Stromal cell of bone marrow (primary cell): ENCODE results near the gene ZIC1.

Source experiments
- DNase-seq: peaks from one replicate; pipeline ENCODE4 v3.0.0-alpha.2; 2012; ENCODE audit warnings: low read depth

Gene ZIC1

DNA sequence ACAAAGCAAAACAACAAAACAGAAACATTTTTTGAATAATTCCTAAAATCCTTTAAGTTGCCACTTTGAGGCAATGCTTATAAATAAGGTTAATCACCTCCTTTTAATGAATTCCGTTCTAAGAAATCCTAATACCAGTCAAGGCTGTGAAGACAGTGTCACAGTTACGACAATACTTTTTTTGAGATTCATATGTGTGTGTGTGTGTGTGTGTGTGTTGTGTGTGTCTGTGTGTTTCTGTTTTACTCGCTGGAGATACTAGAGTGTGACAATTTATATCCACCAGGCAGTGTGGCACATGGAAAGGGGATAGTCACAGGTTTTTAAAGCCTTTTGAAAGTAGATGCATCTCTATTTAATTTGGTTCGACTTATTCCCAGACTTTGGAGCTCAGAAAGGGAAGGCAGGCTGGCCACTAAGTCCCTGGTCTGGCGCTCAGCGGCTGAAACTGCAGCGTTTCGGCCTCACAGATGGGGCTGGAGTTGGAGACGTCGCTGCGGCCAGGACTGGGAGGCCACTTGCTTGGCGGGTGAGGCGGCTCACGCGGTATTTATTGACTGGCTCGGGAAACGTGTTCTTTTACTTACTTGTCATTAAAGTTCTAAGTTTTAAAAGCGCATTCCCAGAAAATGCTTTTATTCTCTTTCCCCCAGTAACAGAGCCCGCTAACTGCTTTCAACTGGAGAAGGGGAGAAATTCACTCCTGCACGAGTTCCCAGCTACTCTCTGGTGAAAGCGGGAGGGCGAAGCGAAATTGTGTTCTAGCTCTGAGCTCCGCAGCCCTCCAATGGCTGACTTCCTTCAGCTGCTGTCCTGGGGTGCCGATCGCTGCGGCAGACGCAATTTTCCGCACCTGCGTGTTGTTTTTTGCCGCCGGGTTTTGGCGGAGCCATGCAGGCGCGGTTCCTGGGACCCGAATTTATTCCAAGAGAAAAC, 13.7 kb downstream of the ZIC1 start:
- DNase-seq, result no peak

- DNase-seq, result no peak
Measured at GRCh38 chr3:147423537-147423797, 14.3 kb downstream of the ZIC1 start.

DNA sequence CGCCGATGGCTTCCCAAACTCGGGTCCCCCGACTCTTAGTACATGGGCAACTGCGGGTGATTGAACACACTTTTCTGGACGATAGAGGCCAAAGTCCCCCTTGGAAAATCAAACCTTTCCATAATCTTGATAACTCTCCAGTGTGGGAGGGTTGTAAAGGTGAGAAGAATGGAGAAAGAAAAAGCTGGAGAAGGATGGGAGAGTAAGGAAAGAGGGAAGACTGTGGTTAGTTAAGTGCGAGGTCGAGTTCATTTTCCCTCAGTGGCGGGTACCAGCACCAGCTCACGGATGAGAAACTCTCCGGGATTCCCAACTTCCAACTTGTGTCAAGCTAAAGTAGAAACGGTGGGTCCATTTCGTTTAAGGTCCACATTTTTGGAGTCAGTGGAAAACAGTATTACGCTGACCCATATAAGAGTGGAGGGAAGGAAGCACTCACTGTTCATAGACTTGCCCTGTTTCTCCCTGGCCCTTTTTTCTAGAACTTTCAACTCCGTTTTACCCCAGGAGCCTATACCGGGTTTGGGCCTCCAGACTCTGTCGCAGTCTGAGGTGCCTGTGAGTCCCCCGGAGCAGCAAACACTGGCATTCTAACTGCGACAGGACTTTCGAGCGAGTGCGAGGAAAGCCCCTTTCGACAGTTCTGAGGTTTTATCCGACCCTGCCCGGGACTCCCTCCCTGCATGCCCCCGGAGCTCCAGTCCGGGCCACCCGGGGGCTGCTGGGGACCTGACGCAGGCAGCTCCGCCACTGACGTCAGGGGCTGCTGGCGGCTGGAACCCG, 14.8 kb downstream of the ZIC1 start:
- DNase-seq, result no peak

- no peak for DNase-seq
Measured at GRCh38 chr3:147424581-147425387, 15.6 kb downstream of the ZIC1 start.

DNA sequence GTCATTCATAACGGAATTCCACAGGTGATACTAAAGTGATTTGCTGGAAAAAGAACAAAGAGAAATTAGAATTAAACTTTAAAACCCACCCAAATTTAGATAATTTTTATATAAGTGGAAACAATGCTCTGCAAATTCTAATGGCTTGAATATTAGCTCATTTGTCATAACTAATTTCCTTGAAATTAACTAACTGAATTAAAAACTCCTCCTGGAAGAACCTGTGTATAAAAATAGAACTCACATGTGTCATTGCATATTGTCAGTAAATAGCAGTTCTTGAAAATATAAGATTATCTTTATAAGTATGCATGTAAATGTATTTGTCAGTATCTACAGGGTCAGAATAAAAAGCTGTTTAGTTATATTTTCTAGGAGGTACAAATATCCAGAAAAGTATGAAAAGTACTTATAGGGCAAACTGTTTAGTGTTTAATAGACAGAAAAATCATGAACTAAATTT, 16.3 kb downstream of the ZIC1 start:
- no peak for DNase-seq

DNA sequence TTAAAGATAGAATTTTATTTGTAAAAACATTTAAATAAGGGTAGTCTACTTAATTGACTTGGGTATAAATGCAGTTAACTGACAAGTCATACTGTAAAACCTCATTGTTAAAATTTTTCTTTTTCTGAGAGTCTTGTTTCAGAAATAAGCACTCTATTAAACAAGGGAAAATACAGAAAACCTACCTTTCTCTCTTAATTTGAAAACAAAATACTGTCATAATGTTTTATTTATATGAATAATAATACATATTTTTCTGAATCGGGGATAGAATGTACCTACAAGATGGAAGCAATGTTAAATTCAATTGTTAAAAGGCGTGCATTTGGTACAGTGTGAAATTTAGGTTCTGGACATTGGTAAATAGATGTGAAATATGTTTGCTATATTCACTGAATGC, 17.8 kb downstream of the ZIC1 start:
- no peak for DNase-seq

- no peak for DNase-seq
Measured at GRCh38 chr3:147427746-147428145, 18.6 kb downstream of the ZIC1 start.

GRCh38 chr3:147428326-147428725, 19.2 kb downstream of the ZIC1 start:
- DNase-seq, result no peak

- DNase-seq, result no peak
Measured at GRCh38 chr3:147428754-147429153, 19.6 kb downstream of the ZIC1 start.

GRCh38 chr3:147431751-147432150, 22.6 kb downstream of the ZIC1 start:
- no peak for DNase-seq

DNA sequence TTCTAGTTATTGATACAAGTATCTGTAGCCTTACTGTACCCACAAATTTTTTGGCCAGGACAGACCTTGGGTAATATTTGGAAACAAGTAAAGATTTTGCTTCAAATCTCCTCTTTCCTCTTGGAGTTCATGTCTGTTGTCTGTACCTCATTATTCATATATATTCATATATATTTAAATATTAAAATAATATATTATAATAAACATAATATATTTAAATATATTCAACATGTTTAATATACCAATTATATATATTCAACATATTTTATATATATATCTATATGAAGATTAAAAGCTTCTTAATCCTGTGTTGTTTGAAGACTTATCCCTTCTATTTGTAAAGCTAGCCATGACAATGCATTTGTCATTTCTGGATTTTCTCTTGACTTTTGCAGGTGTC, 38.1 kb downstream of the ZIC1 start:
- DNase-seq, result no peak

- no peak for DNase-seq
Measured at GRCh38 chr3:147449669-147450068, 40.5 kb downstream of the ZIC1 start.

- DNase-seq, result no peak
Measured at GRCh38 chr3:147458995-147459704, 50.0 kb downstream of the ZIC1 start.

DNA sequence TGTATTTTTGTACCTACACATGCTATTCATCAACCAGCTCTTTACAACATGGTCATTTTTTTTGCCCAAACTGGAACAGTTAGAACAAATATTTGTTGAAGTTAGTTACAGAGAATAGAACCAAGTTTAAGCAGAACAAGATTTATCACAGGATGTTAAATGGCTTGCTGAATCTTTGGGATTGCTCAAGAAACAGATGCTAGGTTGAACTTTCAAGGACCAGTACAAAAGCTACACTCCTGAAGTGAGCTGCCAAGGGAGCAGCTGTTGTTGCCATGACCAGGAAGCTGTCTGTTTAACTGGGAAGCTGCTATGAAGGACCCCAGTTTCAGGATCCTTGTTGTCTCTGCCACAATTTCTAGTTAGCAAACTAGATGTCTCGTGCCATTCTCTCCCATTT, 53.7 kb downstream of the ZIC1 start:
- DNase-seq, result no peak
